K562 (cell line): ENCODE data around the gene CFHR5. TPM values are rescaled to one million over a fixed set of nuclear protein-coding genes. Genes with fewer than 3 reads are reported as not detected.

Experiments
- ATAC-seq: fragments of 200-7000 bp; cut with Tn5 transposase; 3 replicates; pipeline ENCODE4 v1.9.1; 2020; ENCODE audit warnings: moderate library complexity
- BruUV-seq: library from RNA; stranded (reverse); fragments of 400-500 nt; replicated peaks from 2 replicates; lab custom pipeline; 2021; lab: Mats Ljungman, UMichigan
- CTCF ChIA-PET: fragments of 300-600 bp; formaldehyde crosslinking; extraction: SDS; loops from one replicate; lab custom pipeline; 2021; ENCODE audit warnings: low intra/inter-chr PET ratio; lab: Yijun Ruan, JAX
- POLR2A ChIA-PET: fragments of 300-600, 350-650 bp; sonication (Branson Sonifier 250); formaldehyde crosslinking; extraction: SDS; loops from one replicate; lab custom pipeline; 2021; ENCODE audit warnings: antibody characterized with exemption, inconsistent platforms; lab: Yijun Ruan, JAX
- DNase-seq, 4 experiments: peaks; one replicate each; pipeline versions ENCODE4 v3.0.0 to v3.0.0-alpha.2; 2011 to 2018; ENCODE audit warnings: low spot score in 3 of 4, mixed read lengths in 3 of 4; ENCODE audit errors: extremely low read depth in 1 of 4
- FAIRE-seq: peaks from 2 replicates; lab custom pipeline; 2011; peaks lifted over from hg19 to GRCh38; lab: Jason Lieb, UNC
- H2AFZ ChIP-seq: 2 replicates; pipeline ENCODE4 v1.6.0; 2011; ENCODE audit warnings: low read depth, low read length, control low read depth, inconsistent platforms
- H3K27ac ChIP-seq: fragments of 200-600 bp; 3 replicates; pipeline ENCODE4 v1.8.0; 2011; ENCODE audit warnings: low read depth, mild to moderate bottlenecking, control low read depth, inconsistent platforms, low read length, moderate library complexity, mixed read lengths; ENCODE audit errors: extremely low read depth
- H3K27me3 ChIP-seq, 2 experiments: fragments of 300-600 bp in 1 of 2; 2 replicates in 1 of 2; 3 replicates in 1 of 2; pipeline versions ENCODE4 v1.6.0 to v1.8.0; 2011; ENCODE audit warnings: inconsistent platforms in 2 of 2, low read length in 2 of 2, mild to moderate bottlenecking in 1 of 2, mixed read lengths in 1 of 2, moderate library complexity in 1 of 2; ENCODE audit not compliant: control insufficient read depth in 2 of 2, insufficient read depth in 2 of 2
- H3K36me3 ChIP-seq: fragments of 300-600 bp; 3 replicates; pipeline ENCODE4 v1.8.0; 2011; ENCODE audit warnings: mild to moderate bottlenecking, low read length, inconsistent platforms; ENCODE audit not compliant: control insufficient read depth, insufficient read depth
- H3K4me1 ChIP-seq, 2 experiments: fragments of 200-600 bp in 1 of 2; replicated peaks in 1 of 2; 2 replicates in 1 of 2; 3 replicates in 1 of 2; pipeline versions ENCODE4 v1.5.1 to v1.8.0; 2011; ENCODE audit warnings: inconsistent platforms in 2 of 2, low read length in 2 of 2, mild to moderate bottlenecking in 1 of 2, mixed read lengths in 1 of 2, moderate library complexity in 1 of 2; ENCODE audit not compliant: control insufficient read depth in 2 of 2, insufficient read depth in 2 of 2
- H3K4me2 ChIP-seq: 2 replicates; pipeline ENCODE4 v1.6.1; 2011; ENCODE audit warnings: low read length, control low read depth, inconsistent platforms, mixed read lengths; ENCODE audit not compliant: insufficient read depth
- H3K4me3 ChIP-seq: fragments of 200-600 bp; sonication (generic), shearing (Covaris generic); 2 replicates; pipeline ENCODE4 v1.5.1; 2016; ENCODE audit warnings: control low read depth, inconsistent platforms
- H3K79me2 ChIP-seq: fragments of 200-600 bp; 3 replicates; pipeline ENCODE4 v1.8.0; 2011; ENCODE audit warnings: low read length, inconsistent platforms; ENCODE audit not compliant: control insufficient read depth, insufficient read depth
- H3K9ac ChIP-seq, 2 experiments: 2 replicates each; pipeline versions ENCODE4 v1.6.0 to v1.6.1; 2011; ENCODE audit warnings: low read depth in 2 of 2, low read length in 2 of 2, control low read depth in 1 of 2, inconsistent platforms in 1 of 2, mild to moderate bottlenecking in 1 of 2, mixed read lengths in 1 of 2; ENCODE audit not compliant: insufficient read depth in 1 of 2
- H3K9me1 ChIP-seq: one replicate; pipeline ENCODE4 v1.6.0; 2011; ENCODE audit warnings: inconsistent platforms, mild to moderate bottlenecking, low read length, moderate library complexity; ENCODE audit not compliant: control insufficient read depth, insufficient read depth
- H3K9me3 ChIP-seq: replicated peaks from 2 replicates; pipeline ENCODE4 v1.5.1; 2011; ENCODE audit warnings: low read depth, low read length, inconsistent platforms; ENCODE audit not compliant: control insufficient read depth, insufficient read depth
- H4K20me1 ChIP-seq: replicated peaks from 2 replicates; pipeline ENCODE4 v1.6.1; 2011; ENCODE audit warnings: low read length, inconsistent platforms, mixed read lengths; ENCODE audit not compliant: control insufficient read depth, insufficient read depth
- BCL6 ChIP-seq: fragments of 250-450 bp; sonication (Bioruptor Pico); IDR thresholded peaks from 2 replicates; pipeline ENCODE4 v1.4.0; 2020
- CSDE1 ChIP-seq, 2 experiments: fragments of 450-650 bp; IDR thresholded peaks; 2 replicates each; pipeline ENCODE4 v1.6.1; 2016; ENCODE audit warnings: mild to moderate bottlenecking in 1 of 2
- GABPB2 ChIP-seq: fragments of 250-450 bp; sonication (Bioruptor Pico); conservative IDR thresholded peaks from 2 replicates; pipeline ENCODE4 v1.5.1; 2021; ENCODE audit warnings: mild to moderate bottlenecking
- HDAC3 ChIP-seq: fragments of 450-650 bp; IDR thresholded peaks from 2 replicates; pipeline ENCODE4 v1.6.1; 2018; ENCODE audit warnings: borderline replicate concordance, mild to moderate bottlenecking, moderate library complexity; ENCODE audit not compliant: partially characterized antibody
- HDAC6 ChIP-seq: IDR thresholded peaks from 2 replicates; pipeline ENCODE4 v1.6.1; 2012; ENCODE audit warnings: low read depth, mild to moderate bottlenecking, control low read depth, inconsistent platforms, low read length, moderate library complexity
- KLF6 ChIP-seq: fragments of 250-450 bp; sonication (Bioruptor Pico); IDR thresholded peaks from 2 replicates; pipeline ENCODE4 v1.4.0; 2020; ENCODE audit warnings: mild to moderate bottlenecking, moderate library complexity, borderline replicate concordance
- MYNN ChIP-seq, 2 experiments: sonication (generic); formaldehyde crosslinking in 1 of 2; IDR thresholded peaks; 2 replicates each; pipeline versions ENCODE4 v1.5.0 to v1.6.1; 2016 to 2020; ENCODE audit warnings: antibody characterized with exemption in 1 of 2, missing genetic modification reagents in 1 of 2
- OTX1 ChIP-seq: fragments of 450-650 bp; formaldehyde crosslinking; IDR thresholded peaks from 2 replicates; pipeline ENCODE4 v1.4.0; 2022; ENCODE audit warnings: mild to moderate bottlenecking
- POLR3G ChIP-seq: IDR thresholded peaks from 2 replicates; pipeline ENCODE4 v1.6.1; 2011; ENCODE audit not compliant: insufficient read length, insufficient replicate concordance; ENCODE audit errors: extremely low read depth
- ZBTB7A ChIP-seq: IDR thresholded peaks from 2 replicates; pipeline ENCODE4 v1.6.1; 2011; ENCODE audit warnings: low read depth, mild to moderate bottlenecking, low read length, moderate library complexity, borderline replicate concordance; ENCODE audit not compliant: control insufficient read depth
- ZNF121 ChIP-seq: sonication (generic); formaldehyde crosslinking; conservative IDR thresholded peaks from 2 replicates; pipeline ENCODE4 v1.8.0; 2022; ENCODE audit warnings: missing genetic modification reagents
- ZNF143 ChIP-seq: sonication (generic); formaldehyde crosslinking; IDR thresholded peaks from 2 replicates; pipeline ENCODE4 v1.9.0; 2022; ENCODE audit warnings: mild to moderate bottlenecking, missing genetic modification reagents
- ZNF165 ChIP-seq: fragments of 250-450 bp; sonication (Bioruptor Pico); IDR thresholded peaks from 2 replicates; pipeline ENCODE4 v1.4.0; 2020; ENCODE audit warnings: borderline replicate concordance
- ZNF217 ChIP-seq: sonication (generic); formaldehyde crosslinking; IDR thresholded peaks from 2 replicates; pipeline ENCODE4 v1.8.0; 2022; ENCODE audit warnings: mild to moderate bottlenecking, missing genetic modification reagents
- ZNF316 ChIP-seq: fragments of 450-650 bp; IDR thresholded peaks from 2 replicates; pipeline ENCODE4 v1.6.1; 2016
- ZNF778 ChIP-seq: fragments of 450-650 bp; formaldehyde crosslinking; IDR thresholded peaks from 2 replicates; pipeline ENCODE4 v1.4.0; 2020; ENCODE audit warnings: mild to moderate bottlenecking, moderate library complexity
- WGBS: fragments of 100-300 bp; shearing (Covaris generic); methylation state at CpG from one replicate; pipeline ENCODE4 v1.1.6; 2016; ENCODE audit warnings: low coverage, mixed read lengths; ENCODE audit not compliant: insufficient coverage; ENCODE audit errors: missing lambda C conversion rate; 5-methylcytosine and 5-hydroxymethylcytosine counted together
- in situ Hi-C: fragments of 300-500 bp; cut with MboI; formaldehyde crosslinking; loops from 4 replicates; pipeline ENCODE4 v1.15.0; 2018; ENCODE audit warnings: inconsistent platforms, mixed read lengths
- intact Hi-C: fragments of 100-400 bp; cut with micrococcal nuclease; formaldehyde crosslinking; loops from 2 replicates; pipeline ENCODE4 v1.14.2; 2022
- polyA plus RNA-seq, 8 experiments: library from polyadenylated mRNA; depleted of rRNA in 4 of 8; stranded (reverse) in 5 of 8; unstranded in 3 of 8; fragments of >200 nt; fragmentation: Nextera tagmentation in 2 of 8; fragmentation: Illumina TruSeq in 1 of 8; extraction: Ambion mirVana in 2 of 8; extraction: Trizol in 1 of 8; gene quantifications; 2 replicates each; pipeline versions ENCODE4 v1.2.1 to v1.2.3, GENCODE V29; 2011 to 2014; ENCODE audit warnings: inconsistent platforms in 1 of 8, missing spikeins in 1 of 8
- total RNA-seq, 7 experiments: library from RNA; depleted of rRNA in 6 of 7; stranded (reverse); fragments of >200 nt in 6 of 7; fragmentation: Illumina TruSeq in 2 of 7; extraction: Trizol in 2 of 7; gene quantifications; 2 replicates each; pipeline versions ENCODE4 v1.2.1 to v1.2.3, GENCODE V29; 2011 to 2021; ENCODE audit warnings: low replicate concordance in 1 of 7
- TF ChIP-seq, protein P1 (sequence below): fragments of 250-450 bp; sonication (Bioruptor Pico); IDR thresholded peaks from 2 replicates; pipeline ENCODE4 v1.9.0; 2021; ENCODE audit warnings: mild to moderate bottlenecking, inconsistent platforms

The CFHR5 gene
- total and polyA plus RNA-seq, 9 of the 15 experiments (the other 6 are each of a cell fraction or from before 2014, with no cell fraction given), result not detected

DNA sequence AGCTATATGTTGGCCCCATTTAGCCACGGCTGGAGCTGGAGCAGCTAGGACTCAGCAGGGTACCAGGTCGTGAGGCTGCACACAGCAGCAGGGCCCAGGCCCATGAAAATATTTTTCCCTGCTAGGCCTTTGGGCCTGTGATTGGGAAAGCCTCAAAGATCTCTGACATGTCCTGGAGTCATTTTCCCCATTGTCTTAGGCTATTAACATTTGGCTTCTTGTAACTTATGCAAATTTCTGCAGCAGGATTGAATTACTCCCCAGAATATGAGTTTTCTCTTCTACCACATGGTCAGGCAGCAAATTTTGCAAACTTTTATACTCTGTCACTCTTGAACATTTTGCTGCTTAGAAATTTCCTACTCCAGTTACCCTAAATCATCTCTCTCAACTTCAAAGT is 22.6 kb upstream of the CFHR5 start:
- Histone ChIP-seq H3K4me3 (no peak overlapping the region), H3K4me2 (no peak overlapping the region), H2AFZ (no peak overlapping the region), H3K27me3 (no peaks in the 10 kb centered on the region)
- no peak for ATAC-seq
- POLR2A ChIA-PET, result no interaction called here
- no TSS peak for BruUV-seq
- TF ChIP-seq ZNF121 (CRISPR knock-in tag) (no peak), POLR3G (no peak), CSDE1 (IDR thresholded peaks at IDR 0.05) (no peak), MYNN (IDR thresholded peaks at IDR 0.05) (no peak), MYNN (CRISPR knock-in tag; IDR thresholded peaks at IDR 0.05) (no peak), KLF6 (CRISPR knock-in tag) (no peak), ZNF316 (no peak)
- TF ChIP-seq, all 486 proteins: peak for 0
- no peak overlapping the region for H3K9ac ChIP-seq
- intact Hi-C loops (no loop called here), in situ Hi-C loops (no loop called here)
- DNase-seq (no peak), FAIRE-seq (no peak)
- H3K36me3 ChIP-seq, result no peaks in the 10 kb centered on the region
- no peaks in the 10 kb centered on the region for H3K4me1 ChIP-seq
- H3K27ac ChIP-seq, result no peak overlapping the region
- no peaks in the 10 kb centered on the region for H3K9me3 ChIP-seq
- H3K9me1 ChIP-seq, result no peaks in the 10 kb centered on the region
- H3K79me2 ChIP-seq, result no peaks in the 10 kb centered on the region
- no peaks in the 10 kb centered on the region for H4K20me1 ChIP-seq
- CTCF ChIA-PET, result no interaction called here
- WGBS, result 4% methylated on average over 2 of the region's 2 CpGs

DNA sequence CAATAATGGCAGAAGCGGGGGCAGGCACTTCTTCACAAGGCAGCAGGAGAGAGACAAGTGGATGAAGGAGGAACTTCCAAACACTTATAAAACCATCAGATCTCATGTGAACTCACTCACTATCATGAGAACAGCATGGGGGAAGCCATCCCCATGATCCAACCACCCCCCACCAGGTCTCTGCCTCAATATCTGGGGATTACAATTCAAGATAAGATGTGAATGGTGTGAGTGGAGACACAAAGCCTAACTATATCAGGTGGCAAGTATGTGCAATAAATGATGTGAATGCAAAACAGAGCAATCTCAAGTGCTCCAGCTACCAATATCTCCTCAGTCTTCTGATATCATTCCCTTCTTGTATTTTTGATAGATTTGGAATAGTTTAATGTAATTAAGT is 21.4 kb upstream of the CFHR5 start:
- Histone ChIP-seq H3K27me3 (no peaks in the 10 kb centered on the region), H3K9ac (no peak overlapping the region), H2AFZ (no peak overlapping the region), H3K36me3 (no peaks in the 10 kb centered on the region), H3K9me3 (no peaks in the 10 kb centered on the region), H3K79me2 (no peaks in the 10 kb centered on the region), H4K20me1 (no peaks in the 10 kb centered on the region), H3K4me3 (no peak overlapping the region), H3K4me2 (no peak overlapping the region), H3K27ac (no peak overlapping the region), H3K4me1 (no peaks in the 10 kb centered on the region), H3K9me1 (no peaks in the 10 kb centered on the region)
- CTCF ChIA-PET, result no interaction called here
- intact Hi-C loops (no loop called here), in situ Hi-C loops (no loop called here)
- no TSS peak for BruUV-seq
- no peak for DNase-seq
- 0% methylated on average over 1 of the region's 1 CpG for WGBS
- POLR2A ChIA-PET, result interaction anchor here (1.0 kb wide), 1 partner anchor 10 kb away, joined by 3 read pairs; no protein-coding TSS in a partner anchor
- no peak for ATAC-seq
- FAIRE-seq, result no peak
- TF ChIP-seq, protein P1, sequence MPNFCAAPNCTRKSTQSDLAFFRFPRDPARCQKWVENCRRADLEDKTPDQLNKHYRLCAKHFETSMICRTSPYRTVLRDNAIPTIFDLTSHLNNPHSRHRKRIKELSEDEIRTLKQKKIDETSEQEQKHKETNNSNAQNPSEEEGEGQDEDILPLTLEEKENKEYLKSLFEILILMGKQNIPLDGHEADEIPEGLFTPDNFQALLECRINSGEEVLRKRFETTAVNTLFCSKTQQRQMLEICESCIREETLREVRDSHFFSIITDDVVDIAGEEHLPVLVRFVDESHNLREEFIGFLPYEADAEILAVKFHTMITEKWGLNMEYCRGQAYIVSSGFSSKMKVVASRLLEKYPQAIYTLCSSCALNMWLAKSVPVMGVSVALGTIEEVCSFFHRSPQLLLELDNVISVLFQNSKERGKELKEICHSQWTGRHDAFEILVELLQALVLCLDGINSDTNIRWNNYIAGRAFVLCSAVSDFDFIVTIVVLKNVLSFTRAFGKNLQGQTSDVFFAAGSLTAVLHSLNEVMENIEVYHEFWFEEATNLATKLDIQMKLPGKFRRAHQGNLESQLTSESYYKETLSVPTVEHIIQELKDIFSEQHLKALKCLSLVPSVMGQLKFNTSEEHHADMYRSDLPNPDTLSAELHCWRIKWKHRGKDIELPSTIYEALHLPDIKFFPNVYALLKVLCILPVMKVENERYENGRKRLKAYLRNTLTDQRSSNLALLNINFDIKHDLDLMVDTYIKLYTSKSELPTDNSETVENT (CRISPR knock-in tag), result no peak
- TF ChIP-seq OTX1 (CRISPR knock-in tag), result no peak
- TF ChIP-seq ZNF143 (CRISPR knock-in tag), result no peak
- TF ChIP-seq HDAC3, result no peak
- no peak for TF ChIP-seq HDAC6
- no peak for TF ChIP-seq BCL6 (CRISPR knock-in tag)
- no peak for TF ChIP-seq ZNF778 (CRISPR knock-in tag)
- TF ChIP-seq GABPB2 (CRISPR knock-in tag), result no peak
- TF ChIP-seq ZBTB7A, result no peak
- no peak for TF ChIP-seq ZNF165
- TF ChIP-seq ZNF217 (CRISPR knock-in tag), result no peak
